NCI-H748 treated with DMSO at 0.1 percent for 48 hours (cell line): Measurements from ENCODE around the gene KCNK3.

Experiments used
- DNase-seq: peaks from one replicate; lab custom pipeline; 2025; lab: John Stamatoyannopoulos, UW

KCNK3 gene

DNA sequence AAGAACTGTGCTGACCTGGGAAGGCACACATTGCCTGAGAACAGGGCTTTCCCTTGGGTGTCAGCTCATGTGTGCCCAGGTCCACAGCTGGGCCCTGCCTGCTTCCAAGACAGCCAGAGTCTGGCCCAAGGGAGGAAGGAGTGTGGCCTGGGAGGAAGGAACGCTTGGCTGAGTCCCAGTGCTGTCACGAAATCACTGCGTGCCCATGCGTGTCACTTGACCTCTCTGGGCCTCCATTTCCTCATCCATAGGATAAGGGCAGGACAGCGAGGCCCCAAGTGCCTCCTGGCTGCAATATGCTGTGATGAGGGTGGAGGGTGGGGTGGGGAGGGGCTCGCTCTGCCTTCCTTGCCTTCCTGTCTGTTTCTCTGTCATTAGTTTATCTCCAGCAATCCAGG lies 642 bp upstream of the KCNK3 start:
- DNase-seq, result no peak

- no peak for DNase-seq
Observed at GRCh38 chr2:26692897-26693849, 651 bp downstream of the KCNK3 start.

DNA sequence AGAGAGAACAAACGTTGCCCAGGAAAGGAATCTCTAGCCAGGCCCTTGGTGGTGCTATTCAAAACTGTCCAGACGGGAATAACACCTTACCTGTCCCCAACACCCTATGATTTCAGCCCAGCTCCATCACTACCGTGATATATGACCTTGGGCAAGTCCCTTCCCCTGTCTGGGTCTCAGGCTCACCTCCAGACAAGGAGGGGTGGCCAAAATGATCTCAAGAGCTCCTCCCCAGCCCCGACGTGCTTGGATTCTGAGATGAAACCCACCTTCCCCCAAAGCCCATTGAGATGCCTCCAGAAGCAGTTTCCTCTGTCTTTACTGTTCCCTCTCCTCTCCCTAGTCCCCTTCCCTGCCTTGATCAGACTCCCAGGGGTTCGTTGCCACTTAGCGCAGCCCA lies 1.5 kb downstream of the KCNK3 start:
- no peak for DNase-seq

GRCh38 chr2:26696351-26696816 lies 3.9 kb downstream of the KCNK3 start:
- no peak for DNase-seq

GRCh38 chr2:26697425-26697824 lies 4.9 kb downstream of the KCNK3 start:
- no peak for DNase-seq

GRCh38 chr2:26699295-26699694 lies 6.8 kb downstream of the KCNK3 start:
- no peak for DNase-seq

GRCh38 chr2:26700078-26700477 lies 7.6 kb downstream of the KCNK3 start:
- DNase-seq, result no peak

GRCh38 chr2:26701596-26701995 lies 9.1 kb downstream of the KCNK3 start:
- DNase-seq, result no peak

DNA sequence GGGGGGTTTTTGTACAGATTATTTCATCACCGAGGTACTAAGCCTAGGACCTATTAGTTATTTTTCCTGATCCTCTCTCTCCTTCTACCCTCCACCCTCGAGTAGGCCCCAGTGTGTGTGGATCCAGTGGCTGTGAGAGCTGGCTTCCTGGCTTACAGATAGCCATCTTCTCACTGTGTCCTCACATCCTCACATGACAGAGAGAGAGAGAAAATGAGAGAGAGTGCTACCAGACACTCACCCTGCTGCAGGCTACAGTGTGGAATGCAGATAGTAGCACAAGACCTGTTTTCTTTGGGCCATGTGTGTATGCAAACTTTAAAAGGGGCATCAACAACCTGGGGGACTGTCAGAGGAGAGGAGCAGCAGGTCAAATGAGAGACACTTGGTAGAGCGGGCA lies 9.5 kb downstream of the KCNK3 start:
- no peak for DNase-seq

DNA sequence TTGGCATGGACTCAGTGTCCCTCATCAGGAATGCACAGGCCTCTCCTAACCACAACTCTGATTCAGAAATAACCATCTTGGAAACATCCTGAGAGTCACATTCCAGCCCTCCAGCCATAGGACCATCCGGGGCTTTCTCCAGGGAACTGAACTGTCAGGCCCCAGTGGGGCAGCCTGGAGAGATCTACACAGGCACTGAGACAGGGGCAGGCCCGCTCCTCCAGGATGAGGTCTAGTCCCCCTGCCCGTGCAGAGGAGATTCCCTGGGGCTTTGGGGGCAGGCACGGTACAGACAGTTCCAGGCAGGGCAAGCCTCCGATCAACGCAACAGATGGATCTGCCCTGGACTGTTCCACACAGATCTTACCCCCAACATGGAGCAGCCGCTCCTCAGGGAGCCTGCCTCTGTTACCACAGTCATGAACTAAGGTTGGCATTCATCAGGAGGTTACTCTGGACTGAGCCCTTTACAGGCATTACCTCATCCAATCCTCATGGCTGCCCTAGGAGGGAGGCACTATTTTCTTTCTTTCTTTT lies 12.0 kb downstream of the KCNK3 start:
- DNase-seq, result no peak

- DNase-seq, result no peak
Observed at GRCh38 chr2:26705126-26705525, 12.6 kb downstream of the KCNK3 start.

DNA sequence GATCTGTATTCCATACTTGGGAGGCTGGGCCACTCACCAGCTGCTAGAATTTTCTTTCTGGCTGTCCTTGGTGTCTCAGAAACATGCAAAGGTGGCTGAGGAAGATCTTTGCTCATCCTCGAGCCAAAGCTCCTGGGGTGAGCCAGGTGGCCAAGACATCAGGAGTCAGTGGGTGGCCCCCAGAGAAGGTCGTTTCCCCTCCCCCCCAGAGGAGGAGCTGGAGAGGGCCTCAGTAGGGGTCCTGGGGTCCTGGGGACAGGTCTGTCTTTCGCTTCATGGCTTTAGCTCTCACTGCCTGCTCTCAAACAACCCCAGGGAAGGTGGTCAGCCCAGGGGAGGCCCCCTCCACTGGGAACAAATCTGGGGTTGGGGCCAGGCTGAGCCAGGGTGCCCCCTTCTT lies 13.6 kb downstream of the KCNK3 start:
- no peak for DNase-seq

DNA sequence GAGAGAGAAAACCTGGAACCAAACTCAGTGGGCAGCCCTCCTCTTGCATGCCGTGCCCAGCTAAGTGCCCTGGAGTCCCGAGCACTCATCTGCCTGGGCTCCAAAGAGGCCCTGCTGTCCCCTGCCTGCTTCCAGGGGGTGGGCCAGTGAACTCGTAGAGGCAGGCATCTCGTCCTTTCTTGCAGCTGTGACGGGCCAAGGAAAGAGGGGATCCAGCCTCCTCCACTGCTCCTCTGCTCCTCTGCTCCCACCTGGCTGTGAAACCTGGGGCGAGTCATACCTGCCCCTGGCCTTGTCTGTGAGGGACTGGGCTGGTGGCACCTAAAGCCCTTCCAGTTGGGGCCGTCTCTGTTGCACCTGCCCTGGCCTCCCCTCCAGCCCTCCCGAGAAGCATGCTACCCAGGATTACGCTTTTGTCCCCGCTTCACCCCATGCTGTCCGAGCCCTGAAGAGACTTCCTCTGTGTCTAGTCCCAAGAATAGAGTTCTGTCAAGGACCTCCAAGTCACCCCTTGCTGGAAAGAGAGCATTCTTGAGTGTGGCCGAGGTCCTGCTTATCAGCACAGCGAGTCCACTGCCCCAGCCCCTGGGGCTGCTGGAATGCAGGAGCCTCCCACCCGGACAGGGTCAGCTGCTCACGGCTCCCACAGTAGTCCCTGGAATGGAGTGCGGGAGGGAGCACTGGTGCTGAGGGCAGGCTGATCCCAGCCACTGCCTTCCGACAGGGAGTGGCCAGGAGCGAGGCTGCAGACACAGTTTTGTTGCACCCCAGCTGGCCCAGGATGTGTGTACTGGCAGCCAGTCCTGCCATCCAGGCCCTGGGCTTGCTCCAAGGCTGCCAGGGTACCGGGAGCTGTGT lies 14.3 kb downstream of the KCNK3 start:
- no peak for DNase-seq

- DNase-seq, result no peak
Observed at GRCh38 chr2:26707747-26708146, 15.2 kb downstream of the KCNK3 start.

DNA sequence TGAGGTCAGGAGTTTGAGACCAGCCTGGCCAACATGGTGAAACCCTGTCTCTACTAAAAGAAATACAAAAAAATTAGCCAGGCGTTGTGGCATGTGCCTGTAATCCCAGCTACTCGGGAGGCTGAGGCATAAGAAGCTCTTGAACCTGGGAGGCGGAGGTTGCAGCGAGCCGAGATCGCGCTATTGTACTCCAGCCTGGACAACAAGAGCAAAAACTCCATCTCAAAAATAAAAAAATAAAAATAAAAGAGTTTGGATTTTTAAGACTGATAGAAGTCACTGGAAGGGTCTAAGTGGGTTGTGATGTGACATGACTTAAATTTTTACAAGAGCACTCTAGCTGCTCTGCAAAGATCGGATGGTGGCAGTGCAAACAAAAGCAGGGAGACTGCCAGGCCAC lies 15.9 kb downstream of the KCNK3 start:
- no peak for DNase-seq

DNA sequence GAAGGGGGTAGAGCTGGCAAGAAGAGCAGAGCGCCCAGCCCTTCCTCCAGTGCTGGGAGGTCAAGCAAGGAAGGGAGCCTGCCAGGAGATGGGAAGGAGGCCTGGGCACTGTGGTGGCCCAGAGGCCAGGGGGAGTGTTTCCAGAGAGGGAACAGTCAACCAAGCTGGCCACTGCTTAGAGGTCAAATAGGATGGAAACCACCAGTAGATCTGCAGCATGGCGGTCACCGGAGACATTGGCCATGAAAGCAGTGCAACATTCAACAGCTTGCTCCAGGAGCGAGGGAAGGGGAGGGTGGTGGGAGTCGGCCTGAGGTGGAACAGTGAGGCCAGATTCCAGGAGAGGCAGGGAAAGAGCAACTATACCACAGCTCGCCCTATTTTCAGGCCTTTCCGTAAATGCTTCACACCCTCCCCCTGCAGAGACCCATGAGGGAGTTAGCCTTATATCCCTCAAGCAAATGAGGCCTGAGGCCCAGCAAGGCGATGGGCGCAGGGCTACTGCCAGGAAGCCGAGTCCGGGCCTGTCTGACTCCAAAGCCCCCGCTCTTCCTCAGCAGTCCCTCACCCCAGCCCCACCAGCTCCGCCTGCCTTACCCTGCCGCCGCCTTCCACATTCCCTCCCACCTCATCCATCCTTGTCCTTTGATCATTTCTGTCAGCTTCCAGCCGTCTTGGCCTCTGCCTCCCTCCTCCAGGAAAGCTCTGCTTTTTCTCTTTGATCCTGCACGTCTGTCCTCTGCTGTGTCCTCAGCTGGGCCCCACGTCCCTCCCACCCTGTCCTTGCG lies 17.0 kb downstream of the KCNK3 start:
- no peak for DNase-seq

GRCh38 chr2:26710145-26710544 lies 17.6 kb downstream of the KCNK3 start:
- DNase-seq, result no peak

DNA sequence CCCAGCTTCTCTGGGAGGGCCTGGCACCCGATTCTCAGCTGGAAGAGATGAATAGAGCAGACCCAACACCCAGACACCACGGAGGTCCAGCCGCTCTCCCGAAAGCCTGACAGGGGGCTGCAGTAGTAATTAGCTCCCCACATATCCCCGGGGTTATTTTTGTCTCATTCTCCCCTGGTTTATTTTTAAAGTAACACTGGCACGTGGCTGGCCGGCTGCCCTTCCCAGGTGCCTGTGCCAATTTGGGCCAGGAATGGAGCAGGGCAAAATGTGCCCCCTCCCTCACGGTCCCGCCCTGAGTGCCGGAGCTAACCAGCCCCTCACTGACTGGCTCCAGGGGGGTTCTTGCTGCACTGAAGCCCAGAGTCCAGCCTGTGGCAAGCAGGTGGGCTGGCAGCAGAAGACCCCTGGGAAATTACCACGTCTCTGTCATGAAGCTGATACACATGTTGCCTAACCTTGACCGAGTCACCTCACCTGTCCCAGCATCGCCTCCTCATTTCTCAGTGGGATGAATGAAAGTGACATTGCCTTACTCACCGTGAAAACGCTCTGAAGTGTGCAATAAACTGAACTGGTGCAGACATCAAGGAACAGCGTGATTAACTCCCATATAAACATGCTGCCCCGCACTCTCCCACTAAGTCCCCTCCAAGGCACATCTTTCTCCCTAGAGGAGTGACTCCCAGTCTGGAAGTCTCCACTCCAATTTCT lies 18.4 kb downstream of the KCNK3 start:
- no peak for DNase-seq

DNA sequence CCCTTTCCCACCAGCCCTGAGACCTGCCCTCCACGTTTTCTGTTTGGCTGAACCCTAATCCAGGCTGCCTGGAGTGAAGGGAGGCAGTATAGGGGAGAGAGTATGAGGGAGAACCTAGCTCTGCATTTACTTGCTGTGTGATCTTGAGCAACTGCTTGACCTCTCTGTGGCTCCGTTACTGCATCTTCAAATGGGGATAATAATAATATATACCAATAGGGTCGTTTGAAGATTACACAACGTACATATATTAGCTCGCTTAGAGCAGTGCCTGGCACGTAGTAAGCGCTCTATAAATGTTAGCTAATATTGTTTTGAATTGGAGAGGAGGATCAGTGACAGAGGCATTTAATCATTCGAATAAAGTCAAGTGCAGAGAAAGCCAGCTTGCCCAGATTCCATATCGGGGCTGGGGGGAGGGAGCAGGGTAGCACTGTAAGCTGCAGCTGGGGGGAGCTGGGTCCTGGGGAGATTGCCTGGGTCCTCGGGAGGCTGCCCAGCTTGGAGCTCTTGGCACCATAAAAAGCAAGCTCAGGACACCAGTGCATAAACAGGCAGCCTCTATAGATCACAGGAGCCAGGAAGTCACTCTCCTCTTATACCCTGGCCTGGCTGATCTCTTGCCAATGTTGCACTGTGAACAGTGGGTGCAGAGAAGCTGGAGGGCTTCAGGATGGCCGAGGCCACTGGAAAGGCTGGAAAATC lies 19.1 kb downstream of the KCNK3 start:
- no peak for DNase-seq
